NCI-H2171 (cell line): Measurements from ENCODE around the gene CXCL3.
"Not testable (repeated sequence)": the region's sequence is repeated elsewhere in the genome, so short reads cannot be mapped to it uniquely, and the experiment has no call there.

Source experiments
- DNase-seq: peaks from one replicate; lab custom pipeline; 2025; lab: John Stamatoyannopoulos, UW

CXCL3 gene

GRCh38 chr4:74038425-74039314, at the start of gene CXCL3:
TSS of gene CXCL3 (minus strand) at chr4:74038689. CDS start at chr4:74038611, 78 bp downstream.
- no peak for DNase-seq

DNA sequence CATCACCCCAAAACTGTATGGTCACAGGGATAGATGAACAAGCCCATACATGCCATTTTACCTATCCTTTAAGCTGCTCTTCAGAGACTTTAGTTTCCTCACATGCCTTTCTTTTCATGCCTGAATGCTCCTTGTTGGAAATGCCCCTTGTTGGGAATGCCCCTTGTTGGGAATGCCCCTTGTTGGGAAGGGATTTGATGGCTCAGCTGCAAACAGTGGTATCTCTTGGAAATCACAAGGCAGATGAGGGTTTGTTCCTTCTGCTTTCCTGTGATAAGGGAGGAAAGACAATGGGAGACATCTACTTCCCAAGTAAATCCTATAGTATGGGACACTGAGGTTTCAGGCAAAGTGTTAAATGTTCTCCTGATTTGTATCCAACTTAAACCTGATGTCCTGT, 49.0 kb upstream of the CXCL3 start:
- DNase-seq: no peak

- DNase-seq: no peak
Measured at GRCh38 chr4:74085669-74086068, 47.2 kb upstream of the CXCL3 start.

GRCh38 chr4:74084984-74085383, 46.5 kb upstream of the CXCL3 start:
- no peak for DNase-seq

- no peak for DNase-seq
Measured at GRCh38 chr4:74083546-74083945, 45.1 kb upstream of the CXCL3 start.

DNA sequence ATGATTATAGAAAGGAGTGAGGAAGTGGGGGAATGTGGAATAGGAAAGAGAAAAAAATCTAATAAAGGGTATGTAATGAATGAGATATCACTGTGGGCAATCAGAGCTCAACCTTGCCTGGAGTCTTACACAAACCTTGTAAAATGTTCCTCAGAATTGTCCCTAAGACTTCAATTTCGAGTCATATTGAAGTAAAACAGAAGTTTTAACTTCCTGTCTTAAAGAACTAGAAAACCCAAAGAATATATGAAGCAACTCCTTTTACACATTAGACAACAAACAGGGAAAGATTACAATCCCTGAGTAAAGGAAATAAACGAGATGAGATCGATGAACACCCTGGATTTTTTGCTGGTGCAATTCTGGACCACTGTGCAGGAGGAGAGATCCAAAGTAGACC, 42.5 kb upstream of the CXCL3 start:
- DNase-seq: no peak

GRCh38 chr4:74080351-74080750, 41.9 kb upstream of the CXCL3 start:
- DNase-seq: not testable (repeated sequence)

GRCh38 chr4:74079024-74079423, 40.5 kb upstream of the CXCL3 start:
- DNase-seq: not testable (repeated sequence)

DNA sequence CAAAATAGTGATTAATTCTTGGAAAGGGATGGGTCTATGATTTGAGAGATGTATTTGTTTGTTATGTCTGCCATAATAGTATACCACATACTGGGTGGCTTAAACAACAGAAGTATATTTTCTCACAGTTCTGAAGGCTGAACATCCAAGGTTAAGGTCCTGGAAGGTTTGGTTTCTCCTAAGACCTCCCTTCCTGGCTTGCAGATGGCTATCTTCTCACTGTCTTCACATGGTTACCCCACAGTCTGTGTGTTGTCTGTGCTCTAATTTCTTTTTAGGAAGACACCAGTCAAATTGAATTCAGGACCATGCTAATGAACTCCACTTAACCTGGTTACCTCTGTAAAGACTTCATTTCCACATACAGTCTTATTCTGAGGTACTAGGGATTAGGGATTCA, 34.9 kb upstream of the CXCL3 start:
- DNase-seq: no peak

GRCh38 chr4:74072739-74073138, 34.2 kb upstream of the CXCL3 start:
- no peak for DNase-seq

GRCh38 chr4:74067586-74067985, 29.1 kb upstream of the CXCL3 start:
- no peak for DNase-seq

GRCh38 chr4:74066232-74066631, 27.7 kb upstream of the CXCL3 start:
- DNase-seq: no peak

DNA sequence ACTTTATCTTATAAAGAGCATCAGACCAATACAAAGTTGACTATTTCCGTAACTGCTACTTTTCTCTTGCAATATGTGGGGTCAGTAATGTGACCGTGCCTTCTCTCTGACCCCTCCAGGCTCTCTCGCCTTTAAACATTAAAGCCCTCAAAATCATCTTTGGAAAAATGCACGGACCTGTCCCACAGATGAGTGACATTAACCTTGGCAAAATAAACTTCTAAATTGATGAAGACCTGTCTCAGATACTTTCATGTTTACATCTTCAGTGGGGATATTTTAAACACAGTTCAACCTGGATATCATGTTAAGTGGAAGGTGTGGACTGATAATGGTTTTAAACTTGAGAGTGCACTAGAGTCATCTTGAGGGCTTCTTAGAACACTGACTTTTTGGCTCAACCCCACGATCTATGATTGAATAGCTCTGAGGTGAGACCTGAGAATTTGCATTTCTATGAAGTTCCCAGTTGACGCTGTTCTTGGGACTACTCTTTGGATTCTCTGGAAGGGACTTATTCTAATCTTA, 26.7 kb upstream of the CXCL3 start:
- DNase-seq: no peak

DNA sequence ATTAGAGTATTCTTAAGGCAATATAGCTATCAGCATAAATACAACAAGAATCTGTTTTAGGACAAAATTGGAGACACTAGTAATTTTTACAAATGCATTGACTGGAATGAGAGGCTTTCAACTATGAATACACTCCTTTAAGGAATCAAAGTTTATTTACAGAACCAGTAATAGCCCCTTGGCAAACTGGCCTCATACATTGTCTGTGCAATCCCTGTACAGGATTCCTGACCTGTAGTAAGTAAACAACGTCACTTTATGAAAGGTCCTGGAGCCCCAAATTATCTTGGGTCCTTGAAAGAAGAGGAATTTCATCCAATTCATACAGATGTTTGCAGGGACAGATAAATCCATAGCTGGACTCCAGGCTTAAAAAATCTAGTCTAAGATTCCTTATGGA, 25.4 kb upstream of the CXCL3 start:
- DNase-seq: no peak

DNA sequence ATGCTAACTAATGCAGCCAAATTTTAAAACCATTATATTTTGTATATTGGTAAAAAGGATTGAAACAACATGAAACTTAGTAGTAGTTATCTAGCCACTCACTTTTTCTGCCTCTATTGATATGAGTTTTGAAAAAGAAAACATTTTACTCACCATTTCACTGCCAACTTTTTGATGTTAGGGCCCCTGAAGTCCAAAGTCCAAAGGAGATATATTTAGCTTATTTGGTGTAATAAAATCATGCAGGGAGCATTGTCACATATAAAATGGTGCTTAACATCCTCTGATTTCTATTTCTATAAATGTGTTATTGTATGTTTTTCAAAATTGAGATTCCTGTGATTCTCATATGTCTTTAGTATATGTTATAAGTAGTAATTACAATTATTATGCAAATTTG, 24.5 kb upstream of the CXCL3 start:
- DNase-seq: no peak

DNA sequence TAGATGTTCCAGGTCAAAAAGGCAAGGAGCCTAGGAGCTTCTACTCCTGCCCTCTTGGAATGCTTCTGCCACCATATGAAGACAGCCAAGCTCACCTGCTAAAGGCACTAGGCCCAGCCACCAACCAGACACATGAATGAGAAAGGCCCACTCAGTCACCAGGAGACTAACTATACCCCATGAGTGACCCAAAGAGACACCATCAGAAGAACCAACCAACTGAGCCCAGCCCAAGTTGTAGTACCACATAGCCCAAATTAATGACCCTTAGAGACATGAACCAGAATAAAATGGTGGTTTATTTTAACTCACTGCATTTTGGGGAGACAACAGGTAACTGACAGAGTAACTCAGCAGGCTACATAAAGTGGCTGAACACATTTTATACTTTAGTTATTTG, 22.9 kb upstream of the CXCL3 start:
- DNase-seq: no peak

- no peak for DNase-seq
Measured at GRCh38 chr4:74059161-74059829, 20.8 kb upstream of the CXCL3 start.

- no peak for DNase-seq
Measured at GRCh38 chr4:74058048-74058651, 19.7 kb upstream of the CXCL3 start.

DNA sequence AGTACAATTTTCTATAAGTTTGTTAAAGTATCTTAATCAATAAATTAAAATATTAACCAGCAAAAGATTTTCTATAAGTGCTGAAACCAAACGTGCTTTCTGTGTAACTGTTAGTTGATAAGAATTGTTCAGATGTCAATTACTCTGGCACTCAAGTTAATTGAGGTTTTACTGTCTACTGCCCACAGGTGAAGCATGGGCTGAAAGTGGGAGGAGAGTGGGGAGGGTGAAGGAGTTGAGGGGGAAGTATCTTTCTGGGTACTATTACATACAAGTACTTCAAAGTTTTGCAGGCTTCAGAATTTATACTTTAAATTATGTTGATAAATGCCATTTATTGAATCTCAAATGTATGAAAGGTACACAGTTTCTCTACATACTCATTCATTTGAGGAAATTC, 19.1 kb upstream of the CXCL3 start:
- no peak for DNase-seq

- no peak for DNase-seq
Measured at GRCh38 chr4:74056858-74057562, 18.5 kb upstream of the CXCL3 start.

DNA sequence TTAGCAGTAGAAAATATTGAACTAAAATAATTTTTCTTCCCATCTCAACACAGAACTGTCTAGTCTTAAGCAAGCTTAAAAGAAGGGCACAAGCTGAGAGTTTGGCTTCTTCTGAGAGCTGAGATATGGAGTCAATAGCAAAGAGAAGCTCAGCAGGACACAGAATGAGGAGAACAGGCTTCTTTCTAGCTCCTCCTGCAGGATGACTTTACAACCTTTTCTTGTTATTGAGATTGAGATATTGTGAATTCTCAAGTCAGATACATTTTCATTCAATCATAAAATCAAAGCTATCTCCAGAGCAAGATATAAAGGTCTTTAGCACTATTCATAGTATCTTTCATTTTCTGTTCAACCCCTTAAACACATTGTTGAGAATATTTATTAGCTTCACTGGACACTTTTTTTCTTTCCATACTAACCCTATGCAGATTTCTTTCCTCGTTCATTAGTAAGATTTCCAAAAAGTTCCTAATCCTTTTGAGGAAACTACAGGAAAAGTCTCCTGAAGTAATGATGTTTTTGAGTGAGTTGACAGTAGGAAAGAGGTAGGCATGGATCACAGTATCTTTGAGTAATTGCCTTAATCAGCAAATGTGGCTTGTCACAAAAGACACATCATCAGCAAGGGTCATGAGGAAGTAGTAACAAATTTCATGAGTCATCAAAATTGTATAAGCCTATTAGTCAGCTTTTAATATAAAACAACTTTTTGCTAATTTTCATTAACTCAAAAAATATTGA, 17.8 kb upstream of the CXCL3 start:
- no peak for DNase-seq
